ENCODE measurements around the gene SHOC1. TPM values are rescaled to one million over a fixed set of nuclear protein-coding genes. Genes with fewer than 3 reads are reported as not detected.

The SHOC1 gene
- total RNA-seq, 1 experiment from 2014 or later: not detected

GRCh38 chr9:111752455-111752854 is 42.3 kb downstream of the SHOC1 start:
- peaks cover 9% of the 10 kb centered on the region for H3K9me3 ChIP-seq (ENCODE audit: low read depth, low read length, poor library complexity, severe bottlenecking)
- no peaks in the 10 kb centered on the region for H3K4me1 ChIP-seq (ENCODE audit: insufficient read depth, low read length, poor library complexity, severe bottlenecking)
- no TSS peak for BruUV-seq (replicated peaks)
- intact Hi-C loops (cut with micrococcal nuclease; ENCODE audit: unreplicated experiment): no loop called here
- POLR2A ChIA-PET (ENCODE audit: low non-redundant PET): no interaction called here
- TF ChIP-seq EZH2 (IDR thresholded peaks at IDR 0.05; ENCODE audit: borderline replicate concordance, low read depth, low read length, poor library complexity, severe bottlenecking) (no peak), CTCF (conservative IDR thresholded peaks at IDR 0.05; ENCODE audit: low read depth, low read length) (no peak)
- CTCF ChIA-PET: no interaction called here
- H3K36me3 ChIP-seq (ENCODE audit: insufficient read depth, low read length, poor library complexity, severe bottlenecking): no peaks in the 10 kb centered on the region
- DNase-seq (ENCODE audit: low spot score): no peak
- H3K27me3 ChIP-seq (replicated peaks; ENCODE audit: insufficient read depth, low read depth, low read length, poor library complexity): no peaks in the 10 kb centered on the region
- no peak overlapping the region for H3K4me3 ChIP-seq (ENCODE audit: low read depth, low read length, poor library complexity, severe bottlenecking)
- H3K27ac ChIP-seq (ENCODE audit: low read depth, low read length, poor library complexity, severe bottlenecking): no peak overlapping the region

Other genes starting within 250 kb of the SHOC1 start
- gene PTGR1, start 195.3 kb downstream of the SHOC1 start, total RNA-seq (2021): 20.9 and 29.7 TPM in 2 replicates
- gene DNAJC25, start 163.6 kb downstream of the SHOC1 start, total RNA-seq (2021): 6.1 and 6.3 TPM in 2 replicates
- 24.4 and 26.2 TPM in 2 replicates for gene GNG10, start 133.3 kb downstream of the SHOC1 start, total RNA-seq (2021)
- gene UGCG, start 101.9 kb upstream of the SHOC1 start, total RNA-seq (2021): 16.7 and 23.1 TPM in 2 replicates

Measured in A673 (cell line).